OCI-LY7 (cell line): ENCODE measurements around the gene HDAC10. TPM values are rescaled to one million over a fixed set of nuclear protein-coding genes. Genes with fewer than 3 reads are reported as not detected.

Source experiments
- BruUV-seq: library from RNA; stranded (reverse); fragments of 400-500 nt; replicated peaks from 2 replicates; lab custom pipeline; 2021; lab: Mats Ljungman, UMichigan
- CTCF ChIA-PET: fragments of 300-600 bp; sonication (Branson Sonifier 250); formaldehyde crosslinking; loops from one replicate; lab custom pipeline; 2022; ENCODE audit warnings: antibody characterized with exemption; ENCODE audit not compliant: unreplicated experiment; lab: Charles Lee
- POLR2A ChIA-PET: fragments of 300-600 bp; sonication (Branson Sonifier 250); formaldehyde crosslinking; loops from one replicate; lab custom pipeline; 2022; ENCODE audit warnings: antibody characterized with exemption; lab: Charles Lee
- DNase-seq: peaks from one replicate; pipeline ENCODE4 v3.0.0-alpha.2; 2015; ENCODE audit warnings: low spot score
- H2AFZ ChIP-seq: fragments of 200-600 bp; sonication (generic), shearing (Covaris generic); 2 replicates; pipeline ENCODE4 v1.6.1; 2014; ENCODE audit warnings: mild to moderate bottlenecking, antibody characterized with exemption, low read length, moderate library complexity
- H3K27ac ChIP-seq: fragments of 200-600 bp; sonication (generic); 2 replicates; pipeline ENCODE4 v1.5.1; 2014; ENCODE audit warnings: mixed run types, low read depth, mild to moderate bottlenecking, moderate library complexity, low read length, inconsistent platforms; ENCODE audit not compliant: poor library complexity, severe bottlenecking
- H3K36me3 ChIP-seq: fragments of 200-600 bp; sonication (generic); 2 replicates; pipeline ENCODE4 v1.6.1; 2014; ENCODE audit warnings: mild to moderate bottlenecking, antibody characterized with exemption, low read length, moderate library complexity, mixed read lengths; ENCODE audit not compliant: insufficient read depth
- H3K4me1 ChIP-seq: fragments of 200-600 bp; sonication (generic); 2 replicates; pipeline ENCODE4 v1.5.1; 2014; ENCODE audit warnings: mild to moderate bottlenecking, low read length; ENCODE audit not compliant: insufficient read depth, poor library complexity, severe bottlenecking
- H3K4me2 ChIP-seq: fragments of 200-600 bp; sonication (generic); 2 replicates; pipeline ENCODE4 v1.6.1; 2014; ENCODE audit warnings: mild to moderate bottlenecking, low read length
- H3K4me3 ChIP-seq: fragments of 200-600 bp; sonication (generic); 2 replicates; pipeline ENCODE4 v1.5.1; 2014; ENCODE audit warnings: mild to moderate bottlenecking, low read depth, low read length; ENCODE audit not compliant: poor library complexity, severe bottlenecking
- H3K79me2 ChIP-seq: fragments of 200-600 bp; sonication (generic); 2 replicates; pipeline ENCODE4 v1.6.1; 2016; ENCODE audit warnings: low read depth, mild to moderate bottlenecking, low read length, moderate library complexity, mixed read lengths; ENCODE audit not compliant: insufficient read depth
- H3K9me2 ChIP-seq: fragments of 200-600 bp; sonication (generic); 2 replicates; pipeline ENCODE4 v1.6.1; 2016; ENCODE audit warnings: mild to moderate bottlenecking, low read length, mixed read lengths; ENCODE audit not compliant: insufficient read depth
- H3K9me3 ChIP-seq: fragments of 200-600 bp; sonication (generic); 2 replicates; pipeline ENCODE4 v1.6.1; 2014; ENCODE audit warnings: mild to moderate bottlenecking, mixed run types, low read length, mixed read lengths
- H4K20me1 ChIP-seq: fragments of 200-600 bp; sonication (generic); 2 replicates; pipeline ENCODE4 v1.6.1; 2014; ENCODE audit warnings: mild to moderate bottlenecking, antibody characterized with exemption, low read length, moderate library complexity, mixed read lengths; ENCODE audit not compliant: insufficient read depth
- EZH2phosphoT487 ChIP-seq: fragments of 200-600 bp; sonication (generic); IDR thresholded peaks from 2 replicates; pipeline ENCODE4 v1.6.1; 2018; ENCODE audit warnings: low read depth, borderline replicate concordance, mild to moderate bottlenecking, mixed run types, antibody characterized with exemption, low read length, moderate library complexity, mixed read lengths
- intact Hi-C: fragments of 100-400 bp; cut with micrococcal nuclease; formaldehyde crosslinking; loops from one replicate; pipeline ENCODE4 v1.10.0; 2022; ENCODE audit not compliant: unreplicated experiment
- total RNA-seq, 2 experiments: library from RNA; depleted of rRNA in 1 of 2; stranded (reverse); fragments of >200 nt in 1 of 2; shearing (Covaris generic) in 1 of 2; gene quantifications; 2 replicates each; pipeline ENCODE4 v1.2.3, GENCODE V29; 2014 to 2022
- TF ChIP-seq, protein P1 (sequence below): fragments of 200-600 bp; sonication (generic); conservative IDR thresholded peaks from 2 replicates; pipeline ENCODE4 v1.5.1; 2014; ENCODE audit warnings: mild to moderate bottlenecking, antibody characterized with exemption, low read length, moderate library complexity, mixed read lengths

HDAC10 gene
- total RNA-seq, 2 experiments from 2014 or later = 49.4 to 74.9 TPM

GRCh38 chr22:50197856-50198623 lies 53.0 kb downstream of the HDAC10 start:
- Histone ChIP-seq H3K4me1 (peaks cover 32% of the 10 kb centered on the region), H3K9me2 (no peaks in the 10 kb centered on the region), H3K9me3 (peaks cover 2% of the 10 kb centered on the region; the same call in 1 of the 2 replicates), H3K27ac (no peak overlapping the region), H2AFZ (no peak overlapping the region), H3K36me3 (peaks cover 57% of the 10 kb centered on the region), H4K20me1 (0 out of 2 replicates have a peak, but pooled peaks cover 8% of the 10 kb centered on the region), H3K79me2 (peaks cover 21% of the 10 kb centered on the region), H3K4me3 (no peak overlapping the region), H3K4me2 (no peak overlapping the region)
- ChIA-PET CTCF (no interaction called here), POLR2A (no interaction called here)
- intact Hi-C loops = no loop called here
- no TSS peak for BruUV-seq
- DNase-seq = no peak
- TF ChIP-seq, protein P1, sequence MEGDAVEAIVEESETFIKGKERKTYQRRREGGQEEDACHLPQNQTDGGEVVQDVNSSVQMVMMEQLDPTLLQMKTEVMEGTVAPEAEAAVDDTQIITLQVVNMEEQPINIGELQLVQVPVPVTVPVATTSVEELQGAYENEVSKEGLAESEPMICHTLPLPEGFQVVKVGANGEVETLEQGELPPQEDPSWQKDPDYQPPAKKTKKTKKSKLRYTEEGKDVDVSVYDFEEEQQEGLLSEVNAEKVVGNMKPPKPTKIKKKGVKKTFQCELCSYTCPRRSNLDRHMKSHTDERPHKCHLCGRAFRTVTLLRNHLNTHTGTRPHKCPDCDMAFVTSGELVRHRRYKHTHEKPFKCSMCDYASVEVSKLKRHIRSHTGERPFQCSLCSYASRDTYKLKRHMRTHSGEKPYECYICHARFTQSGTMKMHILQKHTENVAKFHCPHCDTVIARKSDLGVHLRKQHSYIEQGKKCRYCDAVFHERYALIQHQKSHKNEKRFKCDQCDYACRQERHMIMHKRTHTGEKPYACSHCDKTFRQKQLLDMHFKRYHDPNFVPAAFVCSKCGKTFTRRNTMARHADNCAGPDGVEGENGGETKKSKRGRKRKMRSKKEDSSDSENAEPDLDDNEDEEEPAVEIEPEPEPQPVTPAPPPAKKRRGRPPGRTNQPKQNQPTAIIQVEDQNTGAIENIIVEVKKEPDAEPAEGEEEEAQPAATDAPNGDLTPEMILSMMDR = no peak
- TF ChIP-seq EZH2phosphoT487 = no peak

GRCh38 chr22:50197000-50197800 lies 53.9 kb downstream of the HDAC10 start:
- no peaks in the 10 kb centered on the region for H3K9me2 ChIP-seq
- H2AFZ ChIP-seq = no peak overlapping the region
- POLR2A ChIA-PET = no interaction called here
- TF ChIP-seq, protein P1 = no peak
- TF ChIP-seq EZH2phosphoT487 = no peak
- H3K4me3 ChIP-seq = no peak overlapping the region
- peaks cover 34% of the 10 kb centered on the region for H3K4me1 ChIP-seq
- intact Hi-C loops = no loop called here
- H4K20me1 ChIP-seq = 0 out of 2 replicates have a peak, but pooled peaks cover 2% of the 10 kb centered on the region
- peaks cover 59% of the 10 kb centered on the region for H3K36me3 ChIP-seq
- no TSS peak for BruUV-seq
- H3K4me2 ChIP-seq = no peak overlapping the region
- DNase-seq = no peak
- H3K79me2 ChIP-seq = peaks cover 21% of the 10 kb centered on the region
- H3K27ac ChIP-seq = no peak overlapping the region
- CTCF ChIA-PET = interaction anchor here (0.6 kb wide), 1 partner anchor 86 kb away, joined by 6 read pairs; no protein-coding TSS in a partner anchor
- no peaks in the 10 kb centered on the region for H3K9me3 ChIP-seq
